HEK293 (cell line): ENCODE results near the gene SAMM50.

Experiments
- ZFP3 ChIP-seq: fragments of 450-650 bp; formaldehyde crosslinking; IDR thresholded peaks from 2 replicates; pipeline ENCODE4 v1.5.1; 2016; ENCODE audit warnings: low read depth, missing biosample characterization, missing genetic modification characterization
- TF ChIP-seq, protein P1 (sequence below): fragments of 450-650 bp; formaldehyde crosslinking; IDR thresholded peaks from 2 replicates; pipeline ENCODE4 v1.5.0; 2017; ENCODE audit warnings: missing biosample characterization, missing genetic modification characterization, borderline replicate concordance
- TF ChIP-seq, protein P2 (sequence below): fragments of 450-650 bp; formaldehyde crosslinking; IDR thresholded peaks from 2 replicates; pipeline ENCODE4 v1.5.1; 2016; ENCODE audit warnings: missing biosample characterization, missing genetic modification characterization

DNA sequence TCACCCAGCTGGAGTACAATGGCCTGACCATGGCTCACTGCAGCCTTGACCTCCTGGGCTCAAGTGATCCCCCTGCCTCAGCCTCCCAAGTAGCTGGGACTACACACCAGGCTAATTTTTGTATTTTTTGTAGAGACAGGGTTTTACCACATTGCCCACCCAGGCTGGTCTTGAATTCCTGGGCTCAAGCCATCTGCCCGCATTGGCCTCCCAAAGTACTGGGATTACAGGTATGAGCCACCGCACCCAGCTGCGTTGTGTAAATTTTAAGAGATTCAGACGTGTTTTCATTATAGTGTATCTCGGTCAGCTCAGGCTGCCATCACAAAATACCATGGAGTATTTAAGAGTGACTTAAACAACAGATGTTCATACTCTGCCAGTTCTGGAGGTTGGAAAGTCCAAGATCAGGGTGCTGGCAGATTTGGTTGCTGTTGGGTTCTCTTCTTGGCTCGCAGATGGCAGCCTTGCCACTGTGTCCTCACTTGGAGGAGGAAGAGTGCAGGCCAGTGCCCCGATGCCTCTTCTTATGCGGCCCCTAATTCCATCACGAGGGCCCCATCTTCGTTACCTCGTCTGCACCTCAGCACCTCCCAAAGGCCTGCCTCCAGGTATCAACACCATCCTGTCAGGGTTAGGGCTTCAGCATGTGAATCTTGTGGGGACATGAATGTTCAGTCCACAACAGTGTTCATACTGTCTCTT is 36.2 kb downstream of the SAMM50 start:
- TF ChIP-seq, protein P1, sequence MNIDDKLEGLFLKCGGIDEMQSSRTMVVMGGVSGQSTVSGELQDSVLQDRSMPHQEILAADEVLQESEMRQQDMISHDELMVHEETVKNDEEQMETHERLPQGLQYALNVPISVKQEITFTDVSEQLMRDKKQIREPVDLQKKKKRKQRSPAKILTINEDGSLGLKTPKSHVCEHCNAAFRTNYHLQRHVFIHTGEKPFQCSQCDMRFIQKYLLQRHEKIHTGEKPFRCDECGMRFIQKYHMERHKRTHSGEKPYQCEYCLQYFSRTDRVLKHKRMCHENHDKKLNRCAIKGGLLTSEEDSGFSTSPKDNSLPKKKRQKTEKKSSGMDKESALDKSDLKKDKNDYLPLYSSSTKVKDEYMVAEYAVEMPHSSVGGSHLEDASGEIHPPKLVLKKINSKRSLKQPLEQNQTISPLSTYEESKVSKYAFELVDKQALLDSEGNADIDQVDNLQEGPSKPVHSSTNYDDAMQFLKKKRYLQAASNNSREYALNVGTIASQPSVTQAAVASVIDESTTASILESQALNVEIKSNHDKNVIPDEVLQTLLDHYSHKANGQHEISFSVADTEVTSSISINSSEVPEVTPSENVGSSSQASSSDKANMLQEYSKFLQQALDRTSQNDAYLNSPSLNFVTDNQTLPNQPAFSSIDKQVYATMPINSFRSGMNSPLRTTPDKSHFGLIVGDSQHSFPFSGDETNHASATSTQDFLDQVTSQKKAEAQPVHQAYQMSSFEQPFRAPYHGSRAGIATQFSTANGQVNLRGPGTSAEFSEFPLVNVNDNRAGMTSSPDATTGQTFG, result no peak
- TF ChIP-seq ZFP3, result no peak
- TF ChIP-seq, protein P2, sequence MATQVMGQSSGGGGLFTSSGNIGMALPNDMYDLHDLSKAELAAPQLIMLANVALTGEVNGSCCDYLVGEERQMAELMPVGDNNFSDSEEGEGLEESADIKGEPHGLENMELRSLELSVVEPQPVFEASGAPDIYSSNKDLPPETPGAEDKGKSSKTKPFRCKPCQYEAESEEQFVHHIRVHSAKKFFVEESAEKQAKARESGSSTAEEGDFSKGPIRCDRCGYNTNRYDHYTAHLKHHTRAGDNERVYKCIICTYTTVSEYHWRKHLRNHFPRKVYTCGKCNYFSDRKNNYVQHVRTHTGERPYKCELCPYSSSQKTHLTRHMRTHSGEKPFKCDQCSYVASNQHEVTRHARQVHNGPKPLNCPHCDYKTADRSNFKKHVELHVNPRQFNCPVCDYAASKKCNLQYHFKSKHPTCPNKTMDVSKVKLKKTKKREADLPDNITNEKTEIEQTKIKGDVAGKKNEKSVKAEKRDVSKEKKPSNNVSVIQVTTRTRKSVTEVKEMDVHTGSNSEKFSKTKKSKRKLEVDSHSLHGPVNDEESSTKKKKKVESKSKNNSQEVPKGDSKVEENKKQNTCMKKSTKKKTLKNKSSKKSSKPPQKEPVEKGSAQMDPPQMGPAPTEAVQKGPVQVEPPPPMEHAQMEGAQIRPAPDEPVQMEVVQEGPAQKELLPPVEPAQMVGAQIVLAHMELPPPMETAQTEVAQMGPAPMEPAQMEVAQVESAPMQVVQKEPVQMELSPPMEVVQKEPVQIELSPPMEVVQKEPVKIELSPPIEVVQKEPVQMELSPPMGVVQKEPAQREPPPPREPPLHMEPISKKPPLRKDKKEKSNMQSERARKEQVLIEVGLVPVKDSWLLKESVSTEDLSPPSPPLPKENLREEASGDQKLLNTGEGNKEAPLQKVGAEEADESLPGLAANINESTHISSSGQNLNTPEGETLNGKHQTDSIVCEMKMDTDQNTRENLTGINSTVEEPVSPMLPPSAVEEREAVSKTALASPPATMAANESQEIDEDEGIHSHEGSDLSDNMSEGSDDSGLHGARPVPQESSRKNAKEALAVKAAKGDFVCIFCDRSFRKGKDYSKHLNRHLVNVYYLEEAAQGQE, result no peak
